T follicular helper cell (primary cell): Measurements from ENCODE around the gene GEMIN4.

Experiments used
- DNase-seq: peaks from one replicate; pipeline ENCODE4 v3.0.0-alpha.2; 2020; ENCODE audit warnings: low read depth

Gene GEMIN4

DNA sequence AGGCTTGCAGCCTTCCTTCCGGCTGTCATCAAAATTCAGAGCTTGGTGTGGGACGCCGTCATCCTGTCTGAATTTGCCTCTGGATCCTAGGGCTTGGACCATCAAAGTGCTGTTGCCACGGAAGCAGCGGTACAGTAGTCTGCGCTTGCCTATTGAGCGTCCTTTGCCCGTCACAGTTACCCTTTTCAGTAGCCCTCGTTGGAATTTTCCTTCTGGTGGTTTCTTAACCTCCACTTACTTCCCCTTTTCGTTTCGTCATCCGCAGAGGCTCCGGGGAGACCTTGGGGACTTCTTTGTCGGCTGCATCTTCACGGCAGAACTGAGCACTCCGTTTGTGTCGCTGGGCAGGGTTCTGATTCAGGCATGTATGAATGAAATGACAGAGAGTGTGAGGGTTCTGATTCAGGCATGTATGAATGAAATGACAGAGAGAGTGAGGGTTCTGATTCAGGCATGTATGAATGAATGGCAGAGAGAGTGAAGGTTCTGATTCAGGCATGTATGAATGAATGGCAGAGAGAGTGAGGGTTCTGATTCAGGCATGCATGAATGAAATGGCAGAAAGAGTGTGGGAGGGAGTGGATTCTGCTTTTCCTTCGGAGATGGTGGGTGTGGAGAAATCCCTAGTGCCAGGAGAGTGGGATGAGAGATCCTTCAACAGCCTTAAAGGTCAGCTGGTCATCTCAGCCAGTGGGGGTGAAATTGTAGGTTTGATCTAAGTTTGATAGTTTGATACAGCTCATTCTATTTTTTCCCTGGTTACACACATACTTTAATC lies 11.6 kb downstream of the GEMIN4 start:
- no peak for DNase-seq

DNA sequence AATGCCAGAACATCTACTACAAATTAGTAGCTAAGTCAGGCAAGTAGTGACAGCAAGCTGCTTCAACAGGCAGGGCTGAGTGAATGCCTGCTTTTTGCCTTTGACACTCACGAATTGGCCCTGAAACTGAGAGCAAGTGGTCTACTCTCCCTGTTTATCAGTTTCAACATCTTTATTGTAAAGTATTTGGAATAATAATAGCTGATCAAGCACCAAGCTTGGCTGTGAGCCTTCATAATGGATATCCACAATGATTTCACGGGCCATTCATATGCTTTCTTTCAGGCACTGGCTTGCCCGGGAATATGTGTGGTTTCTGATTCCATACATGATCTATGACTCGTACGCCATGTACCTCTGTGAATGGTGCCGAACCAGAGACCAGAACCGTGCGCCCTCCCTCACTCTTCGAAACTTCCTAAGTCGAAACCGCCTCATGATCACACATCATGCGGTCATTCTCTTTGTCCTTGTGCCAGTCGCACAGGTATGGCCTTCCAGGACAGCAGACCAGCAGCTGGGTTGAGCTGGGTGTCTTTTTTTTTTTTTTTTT lies 14.4 kb downstream of the GEMIN4 start:
- no peak for DNase-seq

DNA sequence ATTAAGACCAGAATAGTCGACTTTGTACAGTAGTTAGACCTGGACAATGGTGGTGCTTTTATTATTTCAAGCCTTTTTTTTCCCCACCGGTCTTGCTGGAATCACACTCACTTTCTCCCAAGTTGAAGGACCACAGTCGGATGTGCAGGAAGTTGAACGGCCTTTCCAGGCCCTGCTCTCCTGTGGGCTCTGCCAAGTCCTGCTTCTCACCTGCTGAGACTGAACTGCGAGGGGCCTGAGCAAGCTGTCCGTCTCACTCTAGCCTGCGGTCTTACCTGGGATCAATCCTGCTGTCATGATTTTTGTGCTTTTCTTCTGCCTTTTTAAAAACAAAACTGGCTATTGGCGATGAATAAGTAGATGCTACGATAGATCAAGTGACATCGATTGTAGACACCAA lies 18.3 kb downstream of the GEMIN4 start:
- no peak for DNase-seq

DNA sequence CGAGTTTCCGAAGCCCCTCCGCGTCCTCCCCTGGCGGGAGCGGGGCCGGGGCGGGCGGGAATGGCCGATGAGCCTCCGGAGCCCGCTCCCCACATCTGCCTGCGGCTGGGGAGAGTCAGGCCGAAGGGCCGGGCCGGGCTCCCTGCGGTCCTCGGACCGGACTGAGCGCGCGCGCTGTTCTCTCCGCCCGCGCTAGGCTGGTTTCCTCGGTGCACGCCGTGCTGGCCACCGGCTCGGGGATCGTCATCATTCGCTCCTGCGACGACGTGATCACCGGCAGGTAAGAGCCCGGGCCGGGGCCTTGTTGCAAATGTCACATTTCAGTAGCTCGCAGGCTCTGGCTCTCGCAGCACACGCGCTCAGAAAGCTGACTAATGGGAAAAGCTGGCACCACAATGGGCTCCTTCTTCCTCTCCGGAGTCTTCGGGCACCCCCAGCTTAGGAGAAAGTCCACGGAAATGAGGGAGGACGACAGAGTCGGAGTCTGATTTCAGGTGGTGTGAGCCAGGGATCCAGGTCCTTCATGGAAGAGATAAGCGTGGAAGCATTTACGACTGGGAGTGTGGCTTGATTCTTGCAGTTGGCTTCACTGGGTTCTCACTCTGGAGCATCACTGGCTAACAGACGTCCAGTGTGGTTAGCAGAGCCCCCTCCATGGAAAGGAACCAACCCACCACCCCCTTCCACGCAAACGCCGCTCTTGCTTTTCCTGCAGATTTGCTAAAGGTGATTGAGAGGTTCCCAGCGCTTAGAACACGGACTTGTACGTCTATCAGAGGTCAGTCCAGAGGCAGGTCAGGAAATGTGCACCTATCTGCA lies 19.0 kb downstream of the GEMIN4 start:
- no peak for DNase-seq

DNA sequence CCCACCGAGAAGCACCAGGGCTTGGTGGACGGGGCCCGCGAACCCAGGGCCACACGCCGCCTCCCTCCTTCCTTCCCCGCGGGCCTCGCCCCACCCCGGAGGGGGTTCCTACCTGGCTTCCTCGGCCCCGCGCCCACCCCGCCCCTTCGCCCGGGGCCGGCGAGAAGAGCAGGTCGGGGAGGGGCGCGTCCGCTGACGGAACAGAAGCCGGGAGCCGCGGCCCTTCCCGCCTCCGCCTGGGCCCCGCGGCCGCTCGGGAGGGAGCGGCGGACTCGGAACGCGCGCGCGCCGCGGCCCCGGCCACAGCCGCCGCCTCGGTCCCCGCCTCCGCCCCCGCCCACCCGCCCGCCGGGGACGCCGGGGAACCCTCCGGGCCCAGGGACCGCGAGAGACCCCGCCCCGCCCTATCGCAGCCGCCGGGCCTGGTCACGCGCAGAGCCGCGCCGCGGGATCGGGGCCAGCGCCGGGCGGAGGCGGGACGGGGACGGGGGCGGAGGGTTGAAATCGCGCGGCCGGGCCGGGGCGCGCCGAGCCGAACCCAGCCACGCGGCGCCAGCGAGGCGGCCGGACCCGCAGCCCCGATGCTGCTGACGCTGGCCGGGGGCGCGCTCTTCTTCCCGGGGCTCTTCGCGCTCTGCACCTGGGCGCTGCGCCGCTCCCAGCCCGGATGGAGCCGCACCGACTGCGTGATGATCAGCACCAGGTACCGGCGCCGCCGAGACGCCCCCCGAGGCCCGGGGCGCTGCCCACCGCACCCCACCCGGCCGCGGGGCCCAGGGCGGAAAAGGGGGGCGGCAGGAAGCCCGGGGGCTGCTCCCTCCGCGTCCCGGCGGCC lies 19.8 kb downstream of the GEMIN4 start, which contains the start of gene TLCD3A:
Gene TLCD3A (plus strand): TSS at position 530 of the 835 bp plus-strand sequence. CDS start 52 bp downstream, at position 582.
- no peak for DNase-seq

DNA sequence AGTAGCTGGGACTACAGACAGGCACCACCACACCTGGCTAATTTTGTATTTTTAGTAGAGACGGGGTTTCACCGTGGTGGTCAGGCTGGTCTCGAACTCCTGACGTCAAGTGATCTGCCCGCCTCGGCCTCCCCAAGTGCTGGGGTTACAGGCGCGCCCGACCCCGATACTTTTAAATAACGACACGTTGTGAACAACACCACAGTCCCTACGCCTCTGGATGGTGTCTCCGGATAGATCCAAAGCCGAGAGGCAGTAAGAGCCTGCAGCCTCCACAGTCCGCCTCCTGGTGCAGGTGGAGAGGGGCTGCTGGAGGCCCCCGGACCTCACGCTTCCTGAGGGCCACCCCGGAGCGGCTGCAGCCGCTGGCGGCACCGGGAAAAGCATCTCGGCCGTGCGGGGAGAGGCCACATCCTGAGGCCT lies 20.4 kb downstream of the GEMIN4 start:
- no peak for DNase-seq

DNA sequence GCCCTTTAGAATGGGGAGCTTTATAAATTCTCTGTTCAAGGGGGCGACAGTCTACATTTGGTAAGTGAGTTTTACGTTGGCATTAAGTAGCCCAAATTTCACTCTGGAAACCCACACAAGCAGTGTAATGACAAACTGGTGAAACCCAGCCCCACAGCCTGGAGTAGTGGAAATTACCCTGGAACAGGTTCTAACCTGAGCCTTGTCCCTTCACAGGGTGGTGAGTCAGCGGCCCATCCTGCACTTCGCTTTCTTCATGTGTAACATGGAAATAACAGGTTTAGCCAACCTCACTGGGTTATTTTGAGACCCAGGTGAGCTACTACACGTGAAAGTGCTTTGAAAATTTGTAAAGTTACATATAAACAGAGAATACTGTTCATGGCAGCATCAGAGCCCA lies 23.2 kb downstream of the GEMIN4 start:
- no peak for DNase-seq

DNA sequence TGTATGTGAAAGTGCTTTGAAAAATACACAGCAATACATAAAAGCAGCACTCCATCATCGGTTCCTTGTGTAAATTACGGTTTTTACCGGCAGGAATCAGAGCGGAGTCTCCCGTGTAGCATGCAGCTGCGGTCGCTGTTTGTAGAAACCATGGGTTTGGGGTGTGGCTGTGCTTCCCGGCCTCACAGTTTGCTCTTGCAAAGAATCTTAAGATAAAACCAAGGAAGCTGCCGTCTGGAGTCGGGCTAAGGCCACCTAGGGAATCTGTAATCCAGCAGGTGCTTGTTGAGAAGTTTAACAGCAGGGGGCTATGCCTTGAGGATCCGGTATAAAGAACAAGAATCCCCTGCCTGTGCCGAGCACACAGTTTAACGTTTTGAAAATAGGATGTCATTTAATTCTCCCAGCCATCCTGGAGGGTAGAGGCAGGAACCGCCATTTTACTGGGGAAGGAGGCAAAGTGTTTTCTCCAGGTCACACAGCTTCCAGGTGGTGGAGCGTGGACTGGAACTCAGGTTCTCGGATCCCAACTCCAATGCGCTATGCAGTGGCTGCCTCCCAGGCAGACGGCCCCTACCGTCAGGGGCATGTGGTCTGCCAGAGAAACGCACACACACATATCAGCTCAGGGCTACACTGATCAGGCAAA lies 25.7 kb downstream of the GEMIN4 start:
- no peak for DNase-seq

DNA sequence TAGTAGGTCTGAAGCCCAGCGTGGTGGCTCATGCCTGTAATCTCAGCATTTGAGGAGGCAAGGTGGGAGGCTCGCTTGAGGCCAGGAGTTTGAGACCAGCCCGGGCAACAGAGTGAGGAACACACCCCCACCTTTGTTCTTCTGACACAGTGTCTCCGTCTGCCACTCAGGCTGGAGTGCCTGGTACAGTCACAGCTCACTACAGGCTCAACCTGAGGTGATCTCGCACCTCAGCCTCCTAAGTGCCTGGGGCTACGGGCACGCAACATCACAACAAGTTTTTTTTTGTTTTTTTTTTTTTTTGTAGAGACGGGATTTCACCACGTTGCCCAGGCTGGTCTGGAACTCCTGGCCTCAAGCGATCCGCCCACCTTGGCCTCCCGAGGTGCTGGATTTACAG lies 26.3 kb downstream of the GEMIN4 start:
- no peak for DNase-seq

DNA sequence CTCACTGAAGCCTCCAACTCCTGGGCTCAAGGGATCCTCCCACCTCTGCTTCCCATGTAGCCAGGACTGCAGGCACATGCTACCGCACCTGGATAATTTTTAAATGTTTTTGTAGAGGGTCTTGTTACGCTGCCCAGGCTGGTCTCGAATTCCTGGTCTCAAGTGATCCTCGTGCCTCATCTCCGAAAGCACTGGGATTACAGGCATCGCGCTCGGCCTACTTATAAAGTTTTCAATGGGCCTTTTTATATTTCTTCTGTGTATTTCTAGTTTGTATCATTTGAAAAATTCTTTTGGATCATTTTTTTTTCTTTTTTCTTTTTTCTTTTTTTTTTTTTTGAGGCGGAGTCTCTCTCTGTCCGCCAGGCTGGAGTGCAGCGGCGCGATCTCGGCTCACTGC lies 27.0 kb downstream of the GEMIN4 start:
- no peak for DNase-seq

DNA sequence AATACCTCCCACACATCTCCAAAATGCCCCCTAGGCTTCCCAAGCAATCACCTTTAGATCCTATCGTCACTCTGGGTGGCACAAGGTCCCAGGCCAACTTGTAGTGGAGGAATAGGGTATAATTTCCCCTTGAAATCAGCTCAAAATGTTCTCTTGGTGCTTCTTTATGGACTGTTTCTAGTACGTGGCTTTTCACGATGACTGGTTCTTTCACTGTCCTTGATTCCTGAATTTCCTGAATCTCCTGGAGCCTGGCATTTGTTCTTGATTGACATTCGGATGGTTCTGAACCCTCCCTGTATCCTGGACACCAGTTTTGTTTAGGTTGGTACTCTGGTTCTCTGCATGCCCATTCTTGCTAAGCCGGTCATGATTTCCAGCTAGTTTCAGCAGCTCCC lies 30.5 kb downstream of the GEMIN4 start:
- no peak for DNase-seq

DNA sequence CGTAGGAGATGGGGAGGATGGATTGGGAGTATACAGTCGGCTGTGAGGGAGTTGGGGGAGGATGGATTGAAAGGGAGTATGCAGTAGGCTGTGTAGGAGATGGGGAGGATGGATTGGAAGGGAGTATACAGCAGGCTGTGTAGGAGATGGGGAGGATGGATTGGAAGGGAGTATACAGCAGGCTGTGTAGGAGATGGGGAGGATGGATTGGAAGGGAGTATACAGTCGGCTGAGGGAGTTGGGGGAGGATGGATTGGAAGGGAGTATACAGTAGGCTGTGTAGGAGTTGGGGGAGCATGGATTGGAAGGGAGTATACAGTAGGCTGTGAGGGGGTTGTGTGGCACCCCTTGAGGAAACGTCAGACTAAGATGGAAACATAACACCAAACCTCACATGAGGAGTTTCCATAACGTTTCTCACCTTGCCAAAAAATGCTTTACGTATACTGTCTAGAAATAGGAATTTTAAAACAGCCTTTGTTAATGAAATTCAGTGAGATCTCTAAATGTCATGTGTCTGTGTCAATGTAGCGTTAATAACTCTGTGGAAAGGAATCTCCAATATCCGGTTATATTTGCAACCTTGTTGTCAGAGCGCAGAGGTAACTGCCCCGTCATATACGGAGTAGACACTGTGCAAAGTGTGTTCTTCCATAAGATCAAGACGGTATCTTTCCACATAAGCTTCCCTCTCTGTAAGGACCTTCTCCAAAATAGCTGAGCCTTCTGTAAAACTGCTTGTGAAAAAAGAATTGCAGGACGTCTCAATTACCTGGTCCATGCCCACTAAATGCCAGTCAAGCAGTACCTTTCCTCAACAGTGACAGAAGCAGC lies 31.1 kb downstream of the GEMIN4 start:
- no peak for DNase-seq

DNA sequence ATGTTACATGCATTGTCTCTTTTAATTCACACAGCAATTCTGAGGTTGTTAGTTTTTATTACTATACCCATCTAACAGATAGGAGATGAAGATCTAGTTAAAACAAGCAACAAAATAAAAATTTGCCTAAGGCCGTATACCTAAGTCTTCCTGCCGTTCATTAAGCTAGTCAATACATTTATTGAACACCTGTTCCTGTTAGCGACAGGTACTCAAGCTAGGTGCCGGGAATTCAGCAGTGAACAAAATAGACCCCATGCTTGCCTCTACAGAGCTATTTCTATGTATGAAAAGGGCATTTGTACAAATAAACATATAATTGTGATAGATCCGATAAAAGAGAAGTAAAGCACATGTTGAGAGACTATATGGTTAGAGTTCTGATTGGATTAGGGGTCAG lies 34.0 kb downstream of the GEMIN4 start:
- no peak for DNase-seq

DNA sequence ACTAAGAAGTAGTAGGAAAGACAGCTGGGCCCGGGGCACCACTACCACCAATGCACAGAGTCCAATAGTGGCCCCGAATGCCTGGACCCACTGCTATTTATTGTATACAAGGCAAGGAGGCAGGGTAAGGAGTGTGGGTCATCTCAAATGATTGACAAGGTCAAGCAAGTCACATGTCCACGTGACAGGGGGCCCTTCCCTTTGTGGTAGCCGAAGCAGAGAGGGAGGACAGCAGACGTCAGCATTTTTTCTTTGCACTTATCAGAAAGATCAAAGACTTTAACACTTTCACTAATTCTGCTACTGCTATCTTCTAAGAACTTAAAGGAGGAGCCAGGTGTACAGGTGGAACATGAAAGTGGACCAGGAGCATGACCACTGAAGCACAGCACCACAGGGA lies 43.9 kb downstream of the GEMIN4 start:
- no peak for DNase-seq

DNA sequence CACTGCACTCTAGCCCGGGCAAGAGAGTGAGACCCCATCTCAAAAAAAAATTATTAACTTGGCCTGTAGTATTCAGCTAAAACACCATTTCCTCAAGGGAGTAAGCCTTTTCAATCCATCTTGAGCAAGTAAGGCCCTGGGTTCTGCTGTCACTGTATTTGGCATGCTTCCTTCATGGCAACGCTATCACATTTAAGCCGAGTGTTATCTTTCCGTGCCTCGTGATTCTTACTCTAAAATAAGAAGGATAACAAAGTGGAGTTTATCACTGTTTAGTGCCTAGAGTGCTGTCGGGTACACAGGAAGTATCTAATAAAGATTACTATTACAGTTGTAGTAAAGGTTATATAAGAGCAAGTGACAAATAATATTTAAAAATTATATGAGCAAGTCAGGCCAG lies 46.2 kb downstream of the GEMIN4 start:
- DNase-seq, result no peak

DNA sequence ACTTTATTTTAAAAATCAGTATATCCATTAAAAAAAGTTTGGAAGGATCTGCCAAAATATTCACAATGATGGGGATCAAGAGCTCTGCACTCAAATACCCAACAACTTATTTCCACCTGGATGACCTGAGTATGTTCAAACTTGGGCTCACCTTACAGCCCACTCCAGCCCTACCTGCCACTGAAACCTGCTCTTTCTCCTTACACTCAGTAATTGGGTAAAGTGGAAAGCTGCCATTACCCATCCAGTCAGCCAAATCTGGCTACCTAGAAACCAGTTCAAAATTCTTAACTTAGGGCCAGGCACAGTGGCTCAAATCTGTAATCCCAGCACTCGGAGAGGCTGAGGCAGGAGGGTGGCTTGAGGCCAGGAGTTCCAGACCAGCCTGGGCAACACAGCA lies 47.1 kb downstream of the GEMIN4 start:
- no peak for DNase-seq

DNA sequence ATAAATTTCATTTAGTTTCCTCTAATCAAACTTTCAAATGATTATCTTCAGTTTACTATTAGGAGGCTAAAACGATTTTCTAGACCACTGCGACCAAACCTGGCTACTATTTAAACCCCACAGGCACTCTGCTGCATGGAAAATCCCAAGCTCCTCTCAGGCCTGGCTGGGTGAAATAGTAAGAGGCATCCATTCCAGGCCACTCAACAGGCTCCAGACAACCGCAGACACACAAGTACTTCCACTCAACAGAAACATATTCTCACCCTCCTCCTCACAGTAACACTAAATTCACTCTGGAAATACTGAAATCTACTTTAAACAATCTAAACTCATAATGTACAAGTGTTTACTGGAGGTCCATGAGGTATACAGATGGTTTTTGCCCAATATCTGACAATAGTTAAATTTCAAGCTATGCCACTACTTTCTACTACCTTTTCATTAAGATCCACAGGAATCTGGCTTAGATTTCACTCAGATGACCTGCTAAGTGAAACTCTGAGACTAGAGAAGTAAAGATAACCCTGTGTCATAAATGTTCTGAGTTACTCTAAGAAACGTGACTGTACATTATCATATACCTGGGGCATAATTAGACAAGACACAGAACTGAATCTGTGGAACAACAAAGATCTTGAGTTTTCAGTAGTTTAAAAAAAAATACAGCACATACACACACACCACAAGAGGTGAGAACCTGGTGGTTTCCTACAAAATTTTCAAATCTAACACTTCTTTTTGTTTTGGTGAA lies 47.8 kb downstream of the GEMIN4 start:
- DNase-seq, result no peak

DNA sequence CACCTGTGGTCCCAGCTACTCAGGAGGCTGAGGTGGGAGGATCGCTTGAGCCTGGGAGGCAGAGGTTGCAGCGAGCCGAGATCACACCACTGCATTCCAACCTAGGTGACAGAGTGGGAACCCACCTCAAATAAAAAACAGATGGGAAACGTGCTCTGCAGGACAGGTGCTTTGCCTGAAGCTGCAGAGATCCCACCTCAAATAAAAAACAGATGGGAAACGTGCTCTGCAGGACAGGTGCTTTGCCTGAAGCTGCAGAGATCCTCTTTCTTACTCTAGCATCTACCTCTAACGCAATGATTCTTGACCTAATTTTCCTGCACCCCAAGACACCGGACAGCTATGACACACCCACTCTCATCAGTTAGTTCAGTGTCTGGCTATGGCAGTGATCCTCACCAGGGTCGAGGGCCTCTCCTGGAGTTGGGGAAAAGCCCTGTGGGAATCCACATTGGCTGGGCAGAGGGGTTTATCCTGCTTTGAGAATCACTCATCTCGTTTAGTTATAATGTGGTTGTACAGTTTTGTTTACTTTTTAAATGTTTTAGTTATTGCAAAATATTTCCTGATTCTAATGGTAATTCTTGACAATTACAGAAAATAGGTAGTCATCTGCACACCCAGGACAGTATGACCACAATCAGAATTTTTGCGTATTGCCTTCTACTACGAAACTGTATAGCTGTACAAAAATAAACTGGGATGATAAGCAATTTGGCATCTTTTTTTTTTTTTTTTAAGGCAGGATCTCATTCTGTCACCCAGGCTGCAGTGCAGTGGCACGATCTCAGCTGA lies 48.8 kb downstream of the GEMIN4 start:
- no peak for DNase-seq

DNA sequence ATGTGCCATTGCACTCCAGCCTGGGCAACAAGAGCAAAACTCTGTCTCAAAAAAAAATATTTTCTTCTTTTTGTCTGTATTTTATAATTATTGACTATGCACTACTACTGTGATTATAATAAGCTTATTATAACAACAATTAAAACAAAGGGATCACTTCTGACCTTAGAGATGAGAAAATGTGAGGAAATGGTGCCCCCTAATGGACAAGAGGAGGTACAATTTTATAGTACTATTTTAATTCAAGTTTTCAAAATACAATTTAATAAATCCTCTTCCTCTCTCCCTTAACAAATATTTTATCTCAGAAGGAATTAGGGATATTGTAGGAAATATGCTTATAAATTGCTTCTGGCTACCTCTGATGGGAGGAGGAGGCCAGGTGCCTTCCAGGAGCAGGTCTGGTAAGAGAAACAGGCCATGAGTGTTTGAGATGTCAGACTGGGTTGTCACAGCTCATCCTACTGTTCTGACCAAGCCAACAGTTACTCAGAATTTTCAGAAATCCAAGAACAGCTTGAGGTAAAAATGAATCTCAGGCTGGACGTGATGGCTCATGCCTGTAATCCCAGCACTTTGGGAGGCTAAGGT lies 51.5 kb downstream of the GEMIN4 start:
- DNase-seq, result no peak
